C4-2B (cell line): ENCODE results near the gene EGFLAM.

Experiments used
- H3K27ac ChIP-seq: fragments of 450-650 bp; 2 replicates; pipeline ENCODE4 v1.5.1; 2017
- CTCF ChIP-seq: fragments of 450-650 bp; conservative IDR thresholded peaks from 2 replicates; pipeline ENCODE4 v1.5.1; 2017; ENCODE audit warnings: mild to moderate bottlenecking
- ZFX ChIP-seq: fragments of 450-650 bp; IDR thresholded peaks from 2 replicates; pipeline ENCODE4 v1.6.1; 2017

The EGFLAM gene

GRCh38 chr5:38341641-38342040 lies 83.3 kb downstream of the EGFLAM start:
- H3K27ac ChIP-seq: no peak overlapping the region
- no peak for TF ChIP-seq CTCF
- TF ChIP-seq ZFX: no peak

- TF ChIP-seq ZFX (no peak), CTCF (no peak)
- H3K27ac ChIP-seq: no peak overlapping the region
These were observed 83.9 kb downstream of the EGFLAM start for GRCh38 chr5:38342261-38342660.

GRCh38 chr5:38344891-38345290 lies 86.5 kb downstream of the EGFLAM start:
- H3K27ac ChIP-seq: no peak overlapping the region
- TF ChIP-seq ZFX: no peak
- TF ChIP-seq CTCF: no peak

GRCh38 chr5:38346593-38346992 lies 88.2 kb downstream of the EGFLAM start:
- no peak for TF ChIP-seq CTCF
- TF ChIP-seq ZFX: no peak
- no peak overlapping the region for H3K27ac ChIP-seq

GRCh38 chr5:38347040-38347763 lies 88.8 kb downstream of the EGFLAM start:
- H3K27ac ChIP-seq: no peak overlapping the region
- TF ChIP-seq ZFX (no peak), CTCF (no peak)

GRCh38 chr5:38347896-38348295 lies 89.5 kb downstream of the EGFLAM start:
- TF ChIP-seq ZFX (no peak), CTCF (no peak)
- no peak overlapping the region for H3K27ac ChIP-seq

GRCh38 chr5:38360323-38361061 lies 102.1 kb downstream of the EGFLAM start:
- no peak overlapping the region for H3K27ac ChIP-seq
- TF ChIP-seq CTCF (no peak), ZFX (no peak)
